Tibial nerve (tissue), 4 donors: Measurements from ENCODE around the gene NEK11. TPM values are rescaled to one million over a fixed set of nuclear protein-coding genes. Genes with fewer than 3 reads are reported as not detected.

Source experiments
- DNase-seq, 2 donors: peaks; one replicate each; pipeline ENCODE4 v3.0.0-alpha.2; 2019; ENCODE audit warnings: low spot score in 2 of 2
- H3K27ac ChIP-seq, 4 donors: fragments of 200-600 bp; sonication (generic) in 3 of 4; one replicate each; pipeline ENCODE4 v1.5.1; 2017 to 2019; ENCODE audit warnings: mild to moderate bottlenecking in 1 of 4
- H3K27me3 ChIP-seq, 2 donors: fragments of 200-600 bp; sonication (generic) in 1 of 2; one replicate each; pipeline versions ENCODE4 v1.5.1 to v1.6.0; 2017 to 2019
- H3K36me3 ChIP-seq, 3 donors: fragments of 200-600 bp; sonication (generic); one replicate each; pipeline ENCODE4 v1.5.1; 2018 to 2019
- H3K4me1 ChIP-seq, 4 donors: fragments of 200-600 bp; sonication (generic) in 3 of 4; one replicate each; pipeline ENCODE4 v1.5.1; 2017 to 2019
- H3K4me3 ChIP-seq, 4 donors: fragments of 200-600 bp; sonication (generic) in 3 of 4; one replicate each; pipeline ENCODE4 v1.5.1; 2017 to 2019; ENCODE audit warnings: mild to moderate bottlenecking in 1 of 4, moderate library complexity in 1 of 4
- H3K9me3 ChIP-seq, 4 donors: fragments of 200-600 bp; sonication (generic) in 3 of 4; one replicate each; pipeline ENCODE4 v1.5.1; 2017 to 2019
- CTCF ChIP-seq, 5 experiments: fragments of 200-600 bp in 3 of 5; fragments of 450-650 bp in 2 of 5; sonication (generic) in 3 of 5; IDR thresholded peaks; one replicate each; pipeline ENCODE4 v1.5.1; 2016 to 2019; ENCODE audit warnings: antibody characterized with exemption in 5 of 5, mild to moderate bottlenecking in 3 of 5, moderate library complexity in 2 of 5
- EP300 ChIP-seq, 2 donors: sonication (generic); formaldehyde crosslinking; IDR thresholded peaks; one replicate each; pipeline ENCODE4 v1.6.1; 2017; ENCODE audit warnings: antibody characterized with exemption in 2 of 2, mild to moderate bottlenecking in 1 of 2
- POLR2A ChIP-seq, 2 donors: fragments of 450-650 bp; IDR thresholded peaks; one replicate each; pipeline ENCODE4 v1.6.1; 2017; ENCODE audit warnings: antibody characterized with exemption in 2 of 2, mild to moderate bottlenecking in 2 of 2, moderate library complexity in 2 of 2
- WGBS, 2 donors: methylation state at CpG; one replicate each; pipeline ENCODE4 v1.1.5; 2018; 5-methylcytosine and 5-hydroxymethylcytosine counted together
- total RNA-seq, 4 donors: library from RNA; depleted of rRNA; stranded (reverse); fragments of >200 nt; gene quantifications; one replicate each; pipeline ENCODE4 v1.1.0, GENCODE V29; 2016

Gene NEK11
- total RNA-seq, 4 donors from 2014 or later: 7.0 to 32.8 (median 15.3) TPM

DNA sequence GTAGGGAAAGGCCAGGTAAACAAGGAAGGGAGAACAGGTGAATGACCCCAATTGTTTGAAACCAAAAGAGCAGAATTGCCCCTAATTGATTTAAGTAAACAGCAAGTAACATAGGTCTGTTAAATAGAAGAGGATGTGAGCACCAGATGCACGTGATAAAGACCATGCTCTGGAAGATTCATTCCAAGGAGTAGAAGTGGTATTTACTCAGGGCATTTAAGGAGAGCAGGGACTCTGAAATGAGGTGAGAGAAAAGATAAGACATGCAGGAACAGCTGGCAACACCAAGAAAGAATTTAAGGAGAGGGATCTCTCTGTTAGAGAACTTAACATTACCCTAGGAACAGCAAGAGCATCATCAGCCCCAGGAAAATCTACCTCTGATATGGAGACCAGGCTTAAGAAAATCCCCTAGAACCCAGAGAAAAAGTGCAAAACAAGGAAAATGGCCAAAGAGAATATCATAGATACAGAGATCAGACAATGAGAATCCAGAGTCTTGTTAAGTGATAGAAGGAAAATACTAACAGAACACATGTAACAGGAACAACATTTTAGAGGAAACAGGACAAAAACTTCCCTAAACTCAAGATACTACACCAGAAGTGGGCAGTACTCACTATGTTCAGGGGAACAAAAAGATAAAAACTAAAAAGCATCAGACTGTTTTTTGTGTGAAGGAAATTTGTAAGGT lies 361.3 kb downstream of the NEK11 start:
- Histone ChIP-seq H3K27ac (peak overlapping the region in 3 of 4 donors; percentile 59 to 97 (median 83)), H3K4me1 (peaks cover 0 to 53% (median 20%) of the 10 kb centered on the region in 4 donors), H3K27me3 (no peaks in the 10 kb centered on the region), H3K4me3 (no peak overlapping the region), H3K36me3 (peaks cover 0 to 39% (median 0%) of the 10 kb centered on the region in 3 donors), H3K9me3 (no peaks in the 10 kb centered on the region)
- WGBS, 2 donors: 40 to 46% methylated on average over 1 of the region's 1 CpG
- no peak for TF ChIP-seq POLR2A (IDR thresholded peaks at IDR 0.05)
- TF ChIP-seq CTCF (IDR thresholded peaks at IDR 0.05): no peak
- TF ChIP-seq EP300 (IDR thresholded peaks at IDR 0.05): no peak
- no peak for DNase-seq

DNA sequence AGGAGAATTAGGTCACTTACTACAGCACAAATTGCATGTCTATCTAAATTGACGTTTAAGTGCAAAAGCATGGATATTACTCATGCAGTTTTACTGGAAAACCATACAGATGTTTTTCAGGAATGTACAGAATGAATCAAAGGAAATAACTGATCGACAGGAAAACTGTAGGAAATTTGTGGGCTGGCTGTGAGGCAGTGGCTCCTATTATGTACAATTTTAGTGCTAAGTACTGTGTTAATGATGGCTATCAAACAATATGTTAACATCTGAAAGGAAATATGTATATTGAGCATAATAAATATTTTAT lies 361.8 kb downstream of the NEK11 start:
- TF ChIP-seq POLR2A (IDR thresholded peaks at IDR 0.05): no peak
- TF ChIP-seq EP300 (IDR thresholded peaks at IDR 0.05): no peak
- TF ChIP-seq CTCF (IDR thresholded peaks at IDR 0.05): no peak
- Histone ChIP-seq H3K27ac (peak overlapping the region in 1 of 4 donors; percentile 97), H3K27me3 (no peaks in the 10 kb centered on the region), H3K36me3 (peaks cover 0 to 34% (median 0%) of the 10 kb centered on the region in 3 donors), H3K9me3 (no peaks in the 10 kb centered on the region), H3K4me3 (no peak overlapping the region), H3K4me1 (peaks cover 0 to 48% (median 18%) of the 10 kb centered on the region in 4 donors)
- 50 to 60% methylated on average over 2 of the region's 2 CpGs for WGBS, 2 donors
- no peak for DNase-seq

DNA sequence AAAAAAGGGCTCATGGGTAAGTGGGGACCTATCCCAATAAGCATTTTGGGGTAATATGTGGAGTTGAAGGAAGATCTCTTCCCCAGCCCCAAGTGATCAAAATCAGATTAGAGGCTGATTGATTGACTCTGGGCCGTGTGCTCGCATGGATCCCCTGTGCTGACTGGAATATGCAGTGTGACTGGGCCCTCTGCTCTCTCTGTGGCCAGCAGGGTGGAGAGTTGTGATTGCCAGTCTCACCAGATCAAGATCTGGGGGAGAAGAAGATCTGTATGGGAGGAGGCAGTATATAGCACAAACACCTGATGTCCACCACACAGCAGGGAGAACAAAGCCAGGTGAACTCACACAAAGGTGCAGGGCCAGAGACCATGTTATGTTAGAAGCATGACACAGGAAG lies 363.7 kb downstream of the NEK11 start:
- WGBS, 2 donors: 83 to 85% methylated on average over 2 of the region's 2 CpGs
- DNase-seq: no peak
- H3K36me3 ChIP-seq: peaks cover 0 to 17% (median 0%) of the 10 kb centered on the region in 3 donors
- H3K4me3 ChIP-seq: no peak overlapping the region
- H3K9me3 ChIP-seq: no peaks in the 10 kb centered on the region
- H3K27ac ChIP-seq: no peak overlapping the region
- TF ChIP-seq POLR2A (IDR thresholded peaks at IDR 0.05) (no peak), CTCF (IDR thresholded peaks at IDR 0.05) (no peak), EP300 (IDR thresholded peaks at IDR 0.05) (no peak)
- no peaks in the 10 kb centered on the region for H3K27me3 ChIP-seq
- peaks cover 0 to 31% (median 14%) of the 10 kb centered on the region in 4 donors for H3K4me1 ChIP-seq

GRCh38 chr3:131393051-131393450 lies 366.4 kb downstream of the NEK11 start:
- WGBS, 2 donors: 50 to 56% methylated on average over 6 of the region's 6 CpGs
- no peak for DNase-seq

More at GRCh38 chr3:131393051-131393450, 366.4 kb downstream of the NEK11 start:
- H3K4me3 ChIP-seq: no peak overlapping the region
- no peaks in the 10 kb centered on the region for H3K9me3 ChIP-seq
- peaks cover 0 to 9% (median 0%) of the 10 kb centered on the region in 4 donors for H3K4me1 ChIP-seq
- H3K27me3 ChIP-seq: no peaks in the 10 kb centered on the region
- H3K27ac ChIP-seq: no peak overlapping the region
- H3K36me3 ChIP-seq: no peaks in the 10 kb centered on the region
- no peak for TF ChIP-seq POLR2A (IDR thresholded peaks at IDR 0.05)
- no peak for TF ChIP-seq CTCF (IDR thresholded peaks at IDR 0.05)
- TF ChIP-seq EP300 (IDR thresholded peaks at IDR 0.05): no peak
